GM23248 (cell line): ENCODE data around the gene SLFN12L. TPM values are rescaled to one million over a fixed set of nuclear protein-coding genes. Genes with fewer than 3 reads are reported as not detected.

Source experiments
- DNase-seq: peaks from one replicate; pipeline ENCODE4 v3.0.0-alpha.2; 2015
- H2AFZ ChIP-seq: fragments of 200-600 bp; sonication (generic); 2 replicates; pipeline ENCODE4 v1.6.1; 2016; ENCODE audit warnings: antibody characterized with exemption
- H3F3A ChIP-seq: fragments of 200-600 bp; sonication (generic); 2 replicates; pipeline ENCODE4 v1.6.1; 2016; ENCODE audit warnings: mild to moderate bottlenecking, antibody characterized with exemption, mixed run types; ENCODE audit not compliant: insufficient read depth
- H3K27ac ChIP-seq: fragments of 200-600 bp; sonication (generic); 2 replicates; pipeline ENCODE4 v1.5.1; 2016; ENCODE audit warnings: mild to moderate bottlenecking
- H3K27me3 ChIP-seq: fragments of 200-600 bp; sonication (generic); replicated peaks from 2 replicates; pipeline ENCODE4 v1.6.1; 2016; ENCODE audit warnings: mild to moderate bottlenecking; ENCODE audit not compliant: insufficient read depth
- H3K36me3 ChIP-seq: fragments of 200-600 bp; sonication (generic); 2 replicates; pipeline ENCODE4 v1.6.1; 2016; ENCODE audit warnings: low read depth, mild to moderate bottlenecking
- H3K4me1 ChIP-seq: fragments of 200-600 bp; sonication (generic); 2 replicates; pipeline ENCODE4 v1.6.1; 2016; ENCODE audit warnings: mild to moderate bottlenecking; ENCODE audit not compliant: insufficient read depth
- H3K4me2 ChIP-seq: fragments of 200-600 bp; sonication (generic); one replicate; pipeline ENCODE4 v1.6.1; 2016; ENCODE audit warnings: mild to moderate bottlenecking; ENCODE audit not compliant: unreplicated experiment
- H3K4me3 ChIP-seq: fragments of 200-600 bp; sonication (generic); 2 replicates; pipeline ENCODE4 v1.5.1; 2016; ENCODE audit warnings: mild to moderate bottlenecking
- H3K79me2 ChIP-seq: fragments of 200-600 bp; sonication (generic); 2 replicates; pipeline ENCODE4 v1.6.1; 2016; ENCODE audit warnings: mild to moderate bottlenecking; ENCODE audit not compliant: insufficient read depth
- H3K9ac ChIP-seq: fragments of 200-600 bp; sonication (generic); 2 replicates; pipeline ENCODE4 v1.6.1; 2016; ENCODE audit warnings: mild to moderate bottlenecking
- H3K9me2 ChIP-seq: fragments of 200-600 bp; sonication (generic); 2 replicates; pipeline ENCODE4 v1.6.1; 2016; ENCODE audit warnings: mixed run types, mild to moderate bottlenecking, moderate library complexity; ENCODE audit not compliant: insufficient read depth
- H3K9me3 ChIP-seq: fragments of 200-600 bp; sonication (generic); one replicate; pipeline ENCODE4 v1.6.1; 2017; ENCODE audit warnings: low read depth
- H4K20me1 ChIP-seq: fragments of 200-600 bp; sonication (generic); 2 replicates; pipeline ENCODE4 v1.6.0; 2016; ENCODE audit not compliant: insufficient read depth
- EZH2 ChIP-seq: fragments of 200-600 bp; sonication (generic); IDR thresholded peaks from 2 replicates; pipeline ENCODE4 v1.6.1; 2018; ENCODE audit warnings: antibody characterized with exemption, mild to moderate bottlenecking; ENCODE audit not compliant: insufficient read depth, poor library complexity, severe bottlenecking
- EZH2phosphoT487 ChIP-seq: fragments of 200-600 bp; sonication (generic); IDR thresholded peaks from 2 replicates; pipeline ENCODE4 v1.6.1; 2018; ENCODE audit warnings: antibody characterized with exemption, moderate library complexity, mild to moderate bottlenecking, low read depth; ENCODE audit not compliant: insufficient read depth
- WGBS, 2 experiments: methylation state at CpG; one replicate each; pipeline ENCODE4 v1.1.6; 2015 to 2017; ENCODE audit warnings: low lambda C conversion rate in 2 of 2, low coverage in 1 of 2; ENCODE audit errors: missing lambda C conversion rate in 2 of 2; 5-methylcytosine and 5-hydroxymethylcytosine counted together
- in situ Hi-C: fragments of 300-500 bp; cut with MboI; formaldehyde crosslinking; loops from 2 replicates; pipeline ENCODE4 v1.15.0; 2020
- polyA plus RNA-seq: library from polyadenylated mRNA; unstranded; fragments of >200 nt; fragmentation: Nextera tagmentation; extraction: Ambion mirVana; gene quantifications from 2 replicates; pipeline ENCODE4 v1.2.1, GENCODE V29; 2016
- total RNA-seq: library from RNA; depleted of rRNA; stranded (reverse); fragments of >200 nt; shearing (Covaris generic); gene quantifications from 2 replicates; pipeline ENCODE4 v1.2.3, GENCODE V29; 2014

SLFN12L gene
- total and polyA plus RNA-seq, 2 experiments from 2014 or later: 0.11 TPM; not detected in 1

- no peaks in the 10 kb centered on the region for H4K20me1 ChIP-seq
- in situ Hi-C loops: no loop called here
- no peaks in the 10 kb centered on the region for H3K9me2 ChIP-seq
- DNase-seq: no peak
- H3K36me3 ChIP-seq: no peaks in the 10 kb centered on the region
- no peaks in the 10 kb centered on the region for H3K9me3 ChIP-seq
- no peak overlapping the region for H3K4me2 ChIP-seq
- H3F3A ChIP-seq: no peaks in the 10 kb centered on the region
- TF ChIP-seq EZH2 (no peak), EZH2phosphoT487 (no peak)
- WGBS, 2 experiments: 25 to 36% methylated on average over 1 of the region's 1 CpG
- H3K27ac ChIP-seq: no peak overlapping the region
- H3K79me2 ChIP-seq: no peaks in the 10 kb centered on the region
- no peak overlapping the region for H3K4me3 ChIP-seq
- H3K9ac ChIP-seq: no peak overlapping the region
- no peak overlapping the region for H2AFZ ChIP-seq
- peaks cover 57% of the 10 kb centered on the region for H3K27me3 ChIP-seq
- no peaks in the 10 kb centered on the region for H3K4me1 ChIP-seq
Measured at GRCh38 chr17:35453171-35453570, 84.3 kb downstream of the SLFN12L start.

- H3K4me3 ChIP-seq: peak overlapping the region; percentile 39
- H3K4me2 ChIP-seq: peak overlapping the region; percentile 62
- peaks cover 46% of the 10 kb centered on the region for H3K27me3 ChIP-seq
- WGBS, 2 experiments: 6 to 9% methylated on average over 35 to 36 of the region's 36 CpGs
- H3K4me1 ChIP-seq: no peaks in the 10 kb centered on the region
- in situ Hi-C loops: no loop called here
- no peaks in the 10 kb centered on the region for H3K36me3 ChIP-seq
- H3K9me3 ChIP-seq: no peaks in the 10 kb centered on the region
- TF ChIP-seq EZH2phosphoT487 (0 out of 2 replicates have a peak, but pooled peaks have one; percentile 31), EZH2 (peak; percentile 40)
- DNase-seq: peak; percentile 63
- H3K9me2 ChIP-seq: no peaks in the 10 kb centered on the region
- H3K9ac ChIP-seq: no peak overlapping the region
- peak overlapping the region; percentile 82 for H2AFZ ChIP-seq
- no peaks in the 10 kb centered on the region for H3F3A ChIP-seq
- H4K20me1 ChIP-seq: no peaks in the 10 kb centered on the region
- no peak overlapping the region for H3K27ac ChIP-seq
- no peaks in the 10 kb centered on the region for H3K79me2 ChIP-seq
Measured at GRCh38 chr17:35449371-35449931, 88.0 kb downstream of the SLFN12L start.

GRCh38 chr17:35448899-35449227 lies 88.6 kb downstream of the SLFN12L start:
- no peak for DNase-seq
- no peaks in the 10 kb centered on the region for H4K20me1 ChIP-seq
- peak overlapping the region; percentile 77 for H3K4me3 ChIP-seq
- in situ Hi-C loops: no loop called here
- peak overlapping the region; percentile 82 for H2AFZ ChIP-seq
- H3K9me3 ChIP-seq: no peaks in the 10 kb centered on the region
- H3K27me3 ChIP-seq: peaks cover 46% of the 10 kb centered on the region
- H3K36me3 ChIP-seq: no peaks in the 10 kb centered on the region
- H3K9ac ChIP-seq: no peak overlapping the region
- no peaks in the 10 kb centered on the region for H3F3A ChIP-seq
- H3K4me2 ChIP-seq: peak overlapping the region; percentile 96
- WGBS, 2 experiments: 12 to 15% methylated on average over 16 of the region's 16 CpGs
- no peaks in the 10 kb centered on the region for H3K79me2 ChIP-seq
- H3K27ac ChIP-seq: no peak overlapping the region
- no peak for TF ChIP-seq EZH2
- no peak for TF ChIP-seq EZH2phosphoT487
- no peaks in the 10 kb centered on the region for H3K9me2 ChIP-seq
- no peaks in the 10 kb centered on the region for H3K4me1 ChIP-seq

GRCh38 chr17:35448214-35448898 lies 89.1 kb downstream of the SLFN12L start, which contains the start of gene SLFN13:
TSS of gene SLFN13 (minus strand) at chr17:35448766. CDS start at chr17:35445680, 3,086 bp downstream.
- Histone ChIP-seq H3K4me2 (peak within 1 kb of the TSS; percentile 96), H3K9ac (no peak within 1 kb of the TSS; the same call in 1 of the 2 replicates), H3K4me1 (no peaks in the 10 kb centered on the region), H4K20me1 (no peaks in the 10 kb centered on the region), H3K9me3 (no peaks in the 10 kb centered on the region), H3K27ac (no peak within 1 kb of the TSS), H3K36me3 (no peaks in the 10 kb centered on the region), H3F3A (no peaks in the 10 kb centered on the region), H3K9me2 (no peaks in the 10 kb centered on the region), H3K4me3 (peak within 1 kb of the TSS; percentile 77), H2AFZ (peak within 1 kb of the TSS; percentile 82), H3K79me2 (no peaks in the 10 kb centered on the region), H3K27me3 (peaks cover 42% of the 10 kb centered on the region)
- TF ChIP-seq EZH2 (no peak), EZH2phosphoT487 (no peak)
- in situ Hi-C loops: no loop called here
- 2% methylated on average over 44 of the region's 44 CpGs for WGBS, 2 experiments
- DNase-seq: peak; percentile 59
